Measurements from ENCODE around the gene MRPL49.
"Not testable (repeated sequence)": the region's sequence is repeated elsewhere in the genome, so short reads cannot be mapped to it uniquely, and the experiment has no call there.

MRPL49 gene

DNA sequence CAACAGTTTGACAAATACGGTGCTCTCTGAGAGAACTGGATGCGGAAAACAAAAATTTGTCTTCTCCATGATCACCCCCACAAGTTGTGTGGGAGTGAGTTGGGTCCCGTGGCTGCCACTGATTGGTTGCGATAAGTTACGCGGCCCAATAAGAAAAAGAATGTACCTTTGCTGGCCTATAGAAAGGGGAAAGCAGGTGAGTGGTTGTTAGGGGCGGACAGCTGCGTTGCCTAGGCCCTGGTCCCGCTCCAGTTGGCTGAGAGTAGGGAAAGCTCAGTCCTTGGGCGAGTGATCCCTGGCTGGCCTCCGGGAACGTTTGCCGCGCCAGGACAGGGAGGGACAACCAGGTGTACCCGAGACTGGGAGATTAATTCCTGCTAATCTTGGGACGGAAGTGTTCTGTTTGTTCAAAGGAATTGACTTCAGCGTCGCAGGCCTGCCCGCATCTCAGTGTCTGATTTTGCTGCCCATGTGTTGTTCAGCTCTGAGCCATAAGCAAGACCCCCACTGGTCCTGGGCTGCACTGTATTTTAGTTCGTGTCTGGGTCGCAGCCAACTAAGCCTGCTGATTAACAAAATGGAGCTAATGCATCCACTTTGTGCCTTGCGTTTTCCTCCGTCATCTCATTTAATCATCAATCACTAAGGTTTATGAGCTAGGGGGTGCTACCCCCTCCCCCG, 13.0 kb downstream of the MRPL49 start:
- DNase-seq: peak; percentile 90

DNA sequence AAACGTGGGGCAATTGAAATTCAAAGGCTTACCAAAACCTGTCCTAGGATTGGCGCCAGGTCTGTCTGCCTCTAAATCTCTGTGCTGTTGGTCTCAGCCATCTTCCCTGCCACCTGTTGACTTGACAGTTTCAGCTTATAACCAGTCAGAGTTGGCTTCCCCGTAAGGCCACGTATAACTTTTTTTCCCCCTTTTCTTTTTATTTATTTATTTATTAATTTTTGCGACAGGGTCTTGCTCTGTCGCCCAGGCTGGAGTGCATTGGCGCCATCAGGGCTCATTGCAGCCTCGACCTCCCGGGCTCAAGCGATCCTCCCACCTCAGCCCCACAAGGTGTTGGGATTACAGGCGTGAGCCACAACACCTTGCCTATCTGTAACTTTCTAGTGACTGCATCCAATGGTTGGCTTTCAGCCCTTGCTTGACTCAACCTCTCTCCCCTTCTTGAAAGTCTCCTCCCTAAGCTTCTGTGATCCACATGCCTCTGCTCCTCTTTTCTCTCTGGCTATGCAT, 13.6 kb downstream of the MRPL49 start:
- DNase-seq: no peak

DNA sequence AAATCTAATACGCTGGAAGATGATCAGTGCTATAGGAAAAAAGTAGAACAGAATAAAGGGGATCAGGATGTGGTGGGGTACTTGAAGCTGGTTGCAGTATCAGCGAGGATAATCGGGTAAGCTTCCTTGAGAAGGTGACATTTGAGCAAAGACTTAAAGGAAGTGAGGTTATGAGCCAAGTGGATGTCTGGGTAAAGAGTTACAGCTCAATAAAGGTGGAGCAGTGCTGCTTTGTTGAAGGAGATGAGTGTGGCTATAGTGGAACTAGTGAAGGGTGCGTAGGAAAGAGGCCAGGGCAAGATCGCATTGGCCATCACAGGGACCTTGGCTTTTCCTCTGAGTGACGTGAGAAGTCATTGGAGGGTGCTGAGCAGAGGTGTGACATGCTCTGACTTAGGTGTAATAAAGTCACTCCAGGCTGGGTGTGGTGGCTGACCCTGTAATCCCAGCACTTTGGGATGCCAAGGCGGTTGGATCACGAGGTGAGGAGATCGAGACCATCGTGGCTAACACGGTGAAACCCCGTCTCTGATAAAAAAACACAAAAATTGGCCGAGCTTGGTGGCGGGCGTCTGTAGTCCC, 14.5 kb downstream of the MRPL49 start:
- no peak for DNase-seq

DNA sequence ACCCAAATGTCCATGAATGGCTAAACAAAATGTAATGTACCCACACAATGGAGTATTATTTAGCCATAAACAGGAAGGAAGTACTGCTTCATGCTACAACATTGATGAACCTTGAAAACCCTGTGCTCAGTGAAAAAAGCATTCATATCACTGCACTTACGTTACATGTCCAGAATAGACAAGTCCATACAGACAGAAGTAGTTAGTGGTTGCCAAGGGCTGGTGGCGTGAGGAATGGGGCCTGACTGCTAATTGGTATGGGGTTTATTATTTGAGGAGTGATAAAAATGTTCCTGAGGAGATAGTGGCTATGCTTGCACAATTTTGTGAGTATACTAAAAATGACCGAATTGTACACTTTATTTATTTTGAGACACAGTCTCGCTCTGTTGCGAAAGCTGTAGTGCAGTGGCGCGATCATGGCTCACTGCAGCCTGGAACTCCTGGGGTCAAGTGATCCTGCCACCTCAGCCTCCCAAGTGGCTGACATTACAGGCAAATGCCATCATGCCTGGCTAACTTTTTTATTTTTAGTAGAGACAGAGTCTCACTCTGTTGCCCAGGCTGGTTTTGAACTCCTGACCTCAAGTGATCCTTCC, 19.9 kb downstream of the MRPL49 start:
- no peak for DNase-seq

DNA sequence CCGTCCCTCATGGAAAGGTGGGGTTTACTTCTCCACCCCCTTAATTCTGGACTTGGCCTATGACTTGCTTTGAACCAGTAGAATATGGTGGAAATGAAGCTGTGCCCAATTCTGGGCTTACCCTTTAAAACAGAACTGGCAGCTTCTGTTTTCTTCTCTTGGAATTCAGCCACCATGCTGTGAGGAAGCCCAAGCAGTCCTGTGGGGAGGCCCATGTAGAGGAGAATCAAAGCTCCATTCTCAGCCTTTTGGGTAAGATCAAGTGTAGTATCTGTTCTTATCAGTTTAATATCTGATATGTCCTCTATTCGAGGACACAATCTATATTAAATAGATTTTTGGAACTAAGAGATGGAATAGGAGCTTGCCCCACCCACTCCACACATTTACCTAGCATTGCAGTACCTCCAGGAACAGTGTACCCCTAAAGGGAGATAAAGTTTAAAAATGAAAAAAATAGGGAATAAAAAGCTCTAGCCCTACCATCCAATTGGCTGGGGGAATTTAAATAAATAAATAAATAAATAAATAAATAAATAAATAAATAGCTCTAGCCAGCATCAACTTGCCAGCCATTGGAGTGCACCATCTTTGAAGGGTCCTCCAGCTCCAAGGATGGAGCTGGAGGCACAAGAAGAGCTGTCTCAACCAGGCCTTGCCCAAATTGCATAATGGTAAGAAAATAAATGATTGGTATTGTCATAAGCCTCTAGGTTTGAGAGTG, 25.4 kb downstream of the MRPL49 start:
- DNase-seq: no peak

DNA sequence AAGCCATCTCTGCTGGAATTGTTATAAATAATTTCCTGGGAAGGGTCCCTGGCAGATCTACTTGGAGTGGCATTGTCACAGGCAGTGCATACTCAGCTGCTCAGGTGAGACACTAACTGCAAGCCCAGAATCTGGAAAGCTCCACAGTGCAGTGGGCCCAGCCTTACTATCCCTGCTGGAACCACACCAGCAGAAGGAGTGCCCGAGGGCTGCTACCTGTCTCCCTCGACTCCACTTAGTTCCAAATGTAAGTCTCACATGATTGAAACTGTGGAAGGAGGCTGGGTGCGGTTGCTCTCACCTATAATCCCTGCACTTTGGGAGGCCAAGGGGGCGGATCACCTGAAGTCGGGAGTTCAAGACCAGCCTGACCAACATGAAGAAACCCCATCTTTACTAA, 26.5 kb downstream of the MRPL49 start:
- no peak for DNase-seq

DNA sequence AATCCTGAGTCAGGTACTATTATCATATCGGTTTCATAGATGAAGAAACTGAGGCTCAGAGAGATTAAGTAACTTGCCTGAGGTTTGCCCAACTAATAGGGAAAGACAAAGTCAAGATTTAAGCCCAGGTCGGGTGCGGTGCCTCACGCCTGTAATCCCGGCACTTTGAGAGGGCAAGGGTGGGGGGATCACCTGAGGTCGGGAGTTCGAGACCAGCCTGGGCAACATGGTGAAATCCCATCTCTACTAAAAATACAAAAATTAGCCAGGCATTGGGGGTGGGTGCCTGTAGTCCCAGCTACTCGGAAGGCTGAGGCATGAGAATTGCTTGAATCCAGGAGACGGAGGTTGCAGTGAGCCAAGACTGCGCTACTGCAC, 28.0 kb downstream of the MRPL49 start:
- not testable (repeated sequence) for DNase-seq

DNA sequence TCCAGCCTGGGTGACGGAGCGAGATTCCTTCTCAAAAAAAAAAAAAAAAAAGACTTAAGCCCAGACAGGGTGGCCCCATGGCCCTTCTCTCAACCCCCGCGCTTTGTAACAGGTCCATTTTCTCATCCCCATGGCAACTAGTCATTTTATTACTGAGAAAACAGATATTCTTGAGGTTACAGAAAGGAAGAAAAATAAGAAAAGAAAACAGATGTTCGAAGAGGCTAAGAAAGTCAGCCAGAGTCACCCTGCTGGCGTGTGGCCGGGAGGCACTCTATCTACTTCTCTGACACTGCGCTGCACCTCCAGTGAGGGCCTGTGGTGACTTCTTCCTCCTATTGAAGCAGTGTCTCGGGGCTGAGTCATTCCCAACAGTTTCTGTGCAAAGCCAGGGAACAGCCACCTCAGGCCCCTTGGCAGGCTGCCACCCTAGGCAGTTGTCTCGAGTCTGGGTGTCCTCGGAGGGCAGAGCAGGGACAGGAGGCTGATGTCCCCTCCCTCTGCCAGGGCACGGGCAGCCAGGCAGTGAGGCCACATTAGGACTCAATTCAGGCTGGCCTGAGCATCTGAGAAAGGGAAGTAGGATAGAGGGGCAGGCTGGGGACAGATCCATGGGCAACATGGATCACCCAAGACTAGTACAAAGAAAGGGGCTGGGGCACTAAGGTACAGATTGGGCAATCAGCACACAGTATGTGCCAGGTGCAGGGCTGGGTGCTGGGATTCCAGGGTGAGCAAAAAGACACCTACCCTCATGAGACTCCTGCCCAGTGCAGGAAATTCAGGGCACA, 28.6 kb downstream of the MRPL49 start:
- peak; percentile 75 for DNase-seq

DNA sequence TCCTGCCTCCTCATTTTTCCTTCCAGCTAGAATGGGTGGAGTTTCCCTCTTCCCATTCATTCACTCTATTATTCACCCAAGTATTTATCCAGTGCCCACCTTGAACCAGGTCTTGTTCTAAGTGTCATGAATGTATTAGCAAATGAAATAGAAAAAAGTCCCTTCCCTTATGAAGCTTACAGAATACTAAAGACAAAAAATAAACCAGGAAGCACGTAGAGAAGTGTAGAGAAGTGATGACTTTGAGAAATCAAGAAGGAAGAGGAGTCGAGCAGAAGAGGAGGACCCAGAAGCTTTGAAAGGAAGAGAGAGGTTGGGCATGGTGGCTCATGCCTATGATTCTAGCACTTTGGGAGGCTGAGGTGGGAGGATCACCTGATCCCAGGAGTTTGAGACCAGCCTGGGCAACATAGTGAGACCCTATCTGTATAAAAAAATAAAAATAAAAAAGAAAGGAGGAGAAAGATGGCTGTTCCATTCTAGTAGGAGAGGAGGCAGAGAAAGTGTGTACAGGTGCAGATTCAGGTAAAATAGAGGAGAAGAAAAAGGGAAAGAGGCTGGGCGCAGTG, 29.3 kb downstream of the MRPL49 start:
- DNase-seq: no peak

DNA sequence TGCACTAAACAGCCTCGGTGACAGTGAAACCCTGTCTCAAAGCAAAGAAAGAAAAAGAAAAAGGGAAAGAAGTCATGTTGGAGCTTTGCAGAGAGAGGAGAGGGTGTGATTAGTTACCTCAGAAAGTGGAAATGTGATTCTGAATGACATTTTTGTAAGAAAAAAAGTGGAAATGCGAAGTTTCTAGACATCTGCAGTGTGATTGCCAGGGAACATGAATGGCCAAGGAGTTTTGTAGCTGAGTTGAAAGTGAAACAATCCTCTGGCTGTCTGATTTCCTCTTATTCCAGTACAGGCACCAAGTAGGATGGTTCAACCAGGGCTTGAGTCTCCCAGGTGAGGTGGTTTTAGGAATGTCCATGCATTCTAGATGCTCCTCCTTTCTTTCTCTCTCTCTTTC, 30.0 kb downstream of the MRPL49 start:
- DNase-seq: no peak

DNA sequence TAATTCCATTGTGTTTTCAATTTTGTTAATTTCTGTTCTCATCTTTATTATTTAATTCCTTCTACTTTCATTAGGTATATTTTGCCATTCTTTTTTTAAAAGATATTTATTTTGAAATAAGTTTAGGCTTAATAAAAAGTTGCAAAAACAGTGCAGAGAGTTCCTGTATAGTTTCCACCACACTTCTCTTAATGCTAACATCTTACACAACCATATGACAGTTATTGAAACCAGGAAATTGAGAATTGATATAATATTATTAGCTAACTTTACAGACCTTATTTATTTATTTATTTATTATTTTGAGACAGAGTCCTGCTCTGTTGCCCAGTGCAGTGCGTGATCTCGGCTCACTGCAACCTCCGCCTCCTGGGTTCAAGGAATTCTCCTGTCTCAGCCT, 34.1 kb downstream of the MRPL49 start:
- DNase-seq: no peak

DNA sequence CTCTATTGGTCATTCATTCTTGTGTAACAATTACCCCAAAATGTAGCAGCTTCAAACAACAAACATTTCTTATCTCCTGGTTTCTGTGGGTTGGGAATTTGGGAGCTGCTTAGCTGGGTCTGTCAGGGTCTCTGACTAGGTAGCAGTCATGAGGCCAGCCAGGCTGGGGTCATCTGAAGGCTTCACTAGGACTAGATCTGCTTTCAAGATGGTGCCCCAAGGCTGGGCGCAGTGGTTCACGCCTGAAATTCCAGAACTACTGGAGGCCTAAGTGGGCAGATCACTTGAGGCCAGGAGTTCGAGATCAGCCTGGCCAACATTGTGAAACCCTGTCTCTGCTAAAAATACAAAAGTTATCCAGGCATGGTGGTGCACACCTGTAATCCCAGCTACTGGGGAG, 34.8 kb downstream of the MRPL49 start:
- DNase-seq: no peak

DNA sequence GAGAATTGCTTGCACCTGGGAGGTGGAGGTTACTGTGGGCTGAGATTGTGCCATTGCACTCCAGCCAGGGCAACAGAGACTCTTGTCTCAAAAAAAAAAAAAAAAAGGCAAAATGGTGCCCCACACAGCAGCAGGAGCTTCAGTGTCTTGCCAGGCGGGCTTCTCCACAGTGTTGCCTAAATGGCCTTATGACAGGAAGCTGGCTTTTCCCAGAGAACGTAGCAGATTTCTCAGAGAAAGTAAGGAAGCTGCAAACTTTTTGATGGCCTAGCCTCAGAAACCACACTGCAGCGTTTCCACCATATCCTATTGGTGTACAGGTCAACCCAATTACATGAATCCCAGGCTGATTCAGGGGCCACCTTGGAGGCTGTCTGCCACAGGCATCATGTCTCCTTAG, 35.2 kb downstream of the MRPL49 start:
- no peak for DNase-seq

DNA sequence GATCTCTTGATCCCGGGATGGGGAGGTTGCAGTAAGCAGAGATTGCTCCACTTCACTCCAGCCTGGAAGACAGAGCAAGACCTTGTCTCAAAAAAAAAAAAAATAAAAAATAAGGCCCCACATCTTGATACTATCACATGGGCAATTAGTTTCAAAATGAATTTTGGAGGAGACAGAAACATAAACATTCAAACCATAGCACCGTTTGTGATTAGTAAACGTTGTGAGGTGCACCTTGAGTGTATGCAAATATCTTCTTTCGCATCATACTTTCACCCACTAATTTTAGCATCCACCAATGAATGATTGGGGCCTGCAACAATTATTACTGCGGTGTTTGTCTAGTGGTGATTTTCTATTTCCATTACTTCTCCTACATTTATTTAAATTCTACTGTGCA, 36.9 kb downstream of the MRPL49 start:
- no peak for DNase-seq

DNA sequence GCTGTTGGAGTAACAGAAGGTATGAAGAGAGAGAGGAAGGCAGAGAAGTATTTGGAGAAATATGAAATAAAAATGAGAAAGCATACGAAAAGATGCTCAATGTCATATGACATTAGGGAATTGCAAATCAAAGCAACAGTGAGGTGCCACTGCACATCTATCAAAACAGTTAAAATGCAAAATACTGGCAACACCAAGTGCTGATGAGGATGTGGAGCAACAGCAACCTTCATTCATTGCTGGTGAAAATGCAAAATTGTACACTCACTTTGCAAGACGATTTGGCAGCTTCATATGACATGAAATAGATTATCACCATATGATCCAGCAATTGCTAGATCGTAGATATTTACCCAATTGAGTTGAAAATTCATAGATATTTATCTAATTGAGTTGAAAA, 38.5 kb downstream of the MRPL49 start:
- DNase-seq: no peak

DNA sequence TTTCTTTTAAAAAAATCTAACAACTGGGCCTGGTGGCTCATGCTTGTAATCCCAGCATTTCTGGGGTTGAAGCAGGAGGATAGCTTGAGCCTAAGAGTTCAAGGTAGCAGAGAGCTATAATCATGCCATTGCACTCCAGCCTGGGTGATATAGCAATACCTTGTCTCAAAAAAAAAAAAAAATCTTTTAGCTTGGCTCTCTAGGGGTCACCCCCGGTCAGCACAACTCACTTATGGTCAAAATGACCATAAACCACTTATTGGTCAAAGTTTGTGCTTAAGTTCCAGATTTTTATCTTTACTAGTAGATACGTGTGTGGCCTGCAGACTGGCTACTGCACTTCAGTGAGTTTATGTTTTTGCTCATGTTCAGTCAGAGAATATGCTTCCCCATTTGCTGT, 41.6 kb downstream of the MRPL49 start:
- no peak for DNase-seq

DNA sequence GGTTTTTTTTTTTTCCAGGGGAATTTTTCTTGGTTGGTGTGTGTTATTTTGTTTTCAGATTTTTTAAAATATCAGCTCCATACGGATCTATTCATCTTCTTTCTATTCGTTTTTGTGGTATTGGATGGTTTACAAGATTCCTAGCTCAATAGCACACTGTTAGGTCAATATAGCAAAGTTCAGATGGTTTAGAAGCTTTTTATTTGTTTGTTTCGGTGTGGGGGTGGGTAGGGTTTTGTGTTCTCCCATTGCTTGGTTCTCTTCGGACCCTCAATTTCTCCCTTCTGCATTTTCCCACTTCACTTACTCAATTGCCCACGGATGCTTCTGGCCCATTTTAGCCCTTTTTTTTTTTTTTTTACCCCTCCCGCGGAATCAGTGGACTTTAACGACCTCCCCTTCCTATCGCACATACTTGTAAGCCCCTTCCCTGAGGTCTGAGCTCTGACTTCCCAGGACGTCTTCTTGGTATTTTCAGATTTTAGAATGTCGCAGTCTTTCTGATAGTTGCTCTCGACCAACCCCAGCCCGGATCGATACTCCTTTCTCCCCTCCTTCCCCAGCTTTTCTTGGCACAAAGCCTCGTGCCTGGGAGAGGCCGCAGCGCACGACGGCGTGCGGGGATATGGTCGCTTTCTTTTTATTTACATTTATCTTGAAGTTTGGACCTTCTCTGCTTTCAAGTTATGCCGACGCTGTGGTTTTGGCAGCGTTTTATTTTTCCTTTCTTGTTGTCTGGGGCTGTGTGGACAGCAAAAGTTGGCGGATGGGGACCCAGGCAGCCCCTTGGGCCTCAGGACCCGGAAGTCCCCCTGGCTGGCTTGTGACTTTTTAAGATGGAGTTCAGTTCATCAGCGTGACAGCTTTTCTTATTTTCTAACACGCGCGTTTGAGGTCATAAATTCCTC, 43.5 kb downstream of the MRPL49 start:
- no peak for DNase-seq

DNA sequence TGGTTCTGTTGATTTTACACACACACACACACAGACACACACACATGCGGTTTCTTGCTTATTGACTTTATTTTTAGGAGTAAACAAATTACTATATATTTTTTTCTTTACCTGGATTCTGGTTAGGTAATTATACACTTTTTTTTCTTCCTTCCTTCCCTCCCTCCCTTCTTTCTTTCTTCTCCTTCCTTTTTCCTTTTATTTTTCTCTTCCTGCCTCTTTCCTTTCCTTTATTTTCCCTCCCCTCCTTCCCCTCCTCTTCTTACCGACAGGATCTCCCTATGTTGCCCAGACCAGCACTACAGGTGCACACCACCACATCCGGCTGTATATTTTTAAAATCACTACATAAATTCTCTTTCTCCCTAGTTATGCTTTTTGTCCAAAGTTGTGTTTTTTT, 44.8 kb downstream of the MRPL49 start:
- DNase-seq: no peak

DNA sequence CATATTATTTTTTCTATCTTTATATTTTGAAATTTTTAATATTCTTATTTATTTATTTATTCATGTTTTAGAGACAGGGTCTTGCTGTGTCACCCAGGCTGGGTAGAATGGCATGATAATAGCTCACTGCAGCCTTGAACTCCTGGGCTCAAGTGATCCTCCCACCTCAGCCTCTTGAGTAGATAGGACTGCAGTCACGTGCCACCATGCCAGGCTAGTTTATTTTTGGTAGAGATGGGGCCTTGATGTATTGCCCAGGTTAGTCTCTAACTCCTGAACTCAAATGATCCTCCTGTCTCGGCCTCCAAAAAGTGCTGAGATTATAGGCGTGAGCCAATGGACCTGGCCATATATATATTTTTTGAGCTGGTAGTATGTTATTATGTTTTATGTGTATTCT, 45.5 kb downstream of the MRPL49 start:
- no peak for DNase-seq

DNA sequence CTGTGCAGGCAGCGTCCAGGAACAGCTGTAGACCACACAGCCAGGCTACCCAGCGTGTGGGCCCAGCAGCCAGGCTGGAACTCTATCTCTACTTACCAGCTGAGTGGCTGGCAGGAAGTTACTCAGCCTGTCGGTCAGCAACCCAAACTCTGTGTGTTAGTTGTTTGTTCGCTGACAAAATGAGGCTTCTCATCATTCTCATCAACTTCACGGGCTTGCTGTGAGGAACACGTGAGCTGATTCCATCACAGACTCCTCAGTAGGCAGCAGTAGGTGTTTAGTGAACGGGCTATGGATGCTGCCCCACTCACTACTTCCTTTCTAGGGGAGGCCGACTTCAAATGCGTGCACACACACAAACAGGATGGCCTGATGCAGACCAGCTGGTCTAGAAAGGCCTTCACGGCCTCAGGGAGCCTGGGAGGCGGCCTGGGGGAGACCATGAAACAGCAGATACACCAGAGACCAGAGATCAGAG, 47.1 kb downstream of the MRPL49 start:
- DNase-seq: no peak

DNA sequence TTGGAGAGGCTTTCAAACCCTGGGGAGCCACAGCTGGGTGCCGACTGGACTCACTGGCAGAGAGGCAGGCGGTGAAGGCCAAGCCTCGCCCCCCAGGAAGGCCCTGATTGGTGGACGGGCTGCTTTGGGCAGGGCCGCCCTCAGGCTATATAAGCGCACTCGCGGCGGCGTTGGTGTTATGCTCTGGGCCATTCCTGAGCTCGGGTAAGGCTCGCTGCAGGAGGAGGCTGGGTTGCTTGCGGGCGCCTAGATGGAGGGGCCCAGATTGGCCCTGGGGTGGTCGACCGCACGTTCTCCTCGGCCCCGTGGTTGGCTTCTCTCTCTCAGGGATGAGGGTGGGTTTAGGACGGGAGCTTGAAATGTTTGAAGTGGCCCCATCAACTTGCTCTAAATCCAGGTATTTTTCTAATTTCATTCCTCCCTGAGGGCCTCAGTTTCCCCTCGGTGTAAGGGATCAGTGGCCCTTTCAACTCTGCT, 48.0 kb downstream of the MRPL49 start, which contains the start of gene SPDYC:
Gene SPDYC, plus strand, starts transcription at position 176 of the 477 bp plus-strand sequence. CDS start 1,125 bp downstream, outside the sequence.
- DNase-seq: no peak
